NCI-H2171 treated with DMSO at 0.1 percent for 48 hours (cell line): ENCODE data around the gene KPNA3.
A peak's percentile ranks its signal among the peaks of the same experiment; 100 is the strongest.
"Not testable (repeated sequence)": the region's sequence is repeated elsewhere in the genome, so short reads cannot be mapped to it uniquely, and the experiment has no call there.

Experiments
- DNase-seq: peaks from one replicate; lab custom pipeline; 2025; lab: John Stamatoyannopoulos, UW

KPNA3 gene

DNA sequence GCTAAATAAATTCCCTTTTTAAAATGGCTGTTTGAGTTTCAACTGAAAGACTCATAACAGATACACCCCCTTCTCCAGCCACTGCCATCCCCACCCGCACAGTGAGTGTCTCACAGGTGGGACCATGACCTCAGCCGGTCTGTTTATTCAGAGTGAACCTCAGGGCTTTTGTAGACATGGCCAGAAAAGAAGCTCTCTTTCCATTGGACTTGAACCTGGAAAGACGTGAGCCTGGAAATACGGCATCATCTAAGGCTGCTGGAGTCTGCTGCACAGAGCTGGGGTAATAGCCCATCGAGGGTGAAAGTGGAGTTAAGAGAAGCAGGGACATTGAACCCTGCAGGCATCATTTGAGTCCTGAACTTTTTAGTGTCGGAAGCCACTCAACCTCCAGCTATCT, 15.2 kb upstream of the KPNA3 start:
- no peak for DNase-seq

- no peak for DNase-seq
These were observed 13.6 kb upstream of the KPNA3 start for GRCh38 chr13:49806126-49806536.

DNA sequence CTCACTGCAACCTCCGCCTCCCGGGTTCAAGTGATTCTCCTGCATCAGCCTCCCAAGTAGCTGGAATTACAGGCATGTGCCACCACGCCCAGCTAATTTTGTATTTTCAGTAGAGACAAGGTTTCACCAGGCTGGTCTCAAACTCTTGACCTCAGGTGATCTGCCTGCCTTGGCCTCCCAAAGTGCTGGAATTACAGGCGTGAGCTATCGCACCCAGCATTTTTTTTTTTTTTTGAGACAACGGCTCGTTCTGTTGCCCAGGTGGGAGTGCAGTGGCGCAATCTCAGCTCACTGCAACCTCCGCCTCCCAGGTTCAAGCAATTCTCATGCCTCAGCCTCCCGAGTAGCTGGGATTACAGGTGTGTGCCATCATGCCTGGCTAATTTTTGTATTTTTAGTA, 10.6 kb upstream of the KPNA3 start:
- DNase-seq = not testable (repeated sequence)

GRCh38 chr13:49802426-49802825, 9.9 kb upstream of the KPNA3 start:
- DNase-seq = no peak

DNA sequence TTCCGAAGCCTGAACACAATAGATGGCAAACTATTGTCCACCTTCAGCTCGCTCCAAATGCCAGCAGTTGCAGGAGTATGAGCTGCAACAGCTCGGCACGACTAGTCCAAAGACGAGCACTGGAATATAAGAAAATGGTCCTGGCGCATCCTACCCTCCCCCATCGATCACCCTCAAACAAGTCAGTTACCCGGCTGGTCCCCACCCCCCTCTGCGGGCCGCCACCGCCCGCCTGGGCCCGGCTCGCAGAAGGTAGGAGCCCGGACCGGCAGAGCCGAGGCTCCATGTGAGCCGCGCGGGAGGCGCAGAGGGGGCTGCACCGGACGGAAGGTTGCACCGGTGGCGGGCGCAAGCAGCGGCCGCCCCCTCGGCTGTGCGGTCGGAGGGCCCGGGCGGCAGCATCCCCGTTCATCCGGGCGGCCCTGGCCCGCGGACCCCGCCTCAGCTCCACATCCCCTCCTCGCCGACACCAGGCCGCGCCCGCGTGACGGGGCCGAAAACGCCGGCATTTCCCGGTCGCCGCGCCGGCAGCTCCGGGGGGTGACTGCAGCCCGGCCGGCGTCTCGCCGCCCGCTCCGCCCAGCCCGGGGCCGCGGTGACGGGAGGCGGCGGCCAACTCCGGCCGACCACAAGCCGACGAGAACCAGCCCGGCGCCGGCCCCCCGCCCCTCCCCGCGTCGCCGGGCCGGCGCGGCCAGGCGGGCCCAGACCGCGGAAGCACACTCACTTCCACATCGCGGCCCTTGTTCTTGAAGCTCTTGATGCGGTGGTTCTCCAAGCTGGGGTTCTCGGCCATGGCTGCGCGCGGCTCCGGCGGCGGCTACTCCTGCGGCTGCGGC, 552 bp downstream of the KPNA3 start:
- peak; percentile 53 for DNase-seq

- no peak for DNase-seq
These were observed 1.2 kb downstream of the KPNA3 start for GRCh38 chr13:49791315-49791710.

- no peak for DNase-seq
These were observed 2.5 kb downstream of the KPNA3 start for GRCh38 chr13:49789968-49790367.

- no peak for DNase-seq
These were observed 6.0 kb downstream of the KPNA3 start for GRCh38 chr13:49786401-49787008.

- DNase-seq = no peak
These were observed 7.5 kb downstream of the KPNA3 start for GRCh38 chr13:49784886-49785570.

- DNase-seq = no peak
These were observed 8.6 kb downstream of the KPNA3 start for GRCh38 chr13:49783865-49784264.

DNA sequence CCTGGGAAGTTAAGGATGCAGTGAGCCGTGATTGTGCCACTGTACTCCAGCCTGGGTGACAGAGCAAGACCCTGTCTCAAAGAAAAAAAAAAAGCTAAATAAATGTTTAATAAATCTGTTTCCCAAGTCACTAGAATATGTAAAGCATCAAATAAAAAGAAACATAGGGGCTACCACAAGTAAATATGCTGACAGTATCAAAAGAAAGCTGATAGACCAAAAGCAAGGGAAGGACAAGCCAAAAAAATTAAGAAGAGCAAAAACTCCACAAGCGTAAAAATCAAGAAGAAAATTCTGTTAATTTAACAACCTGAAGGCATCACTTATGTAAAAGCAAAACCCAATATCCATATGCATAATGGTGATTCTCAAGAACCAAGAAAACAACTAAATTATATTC, 9.7 kb downstream of the KPNA3 start:
- no peak for DNase-seq

DNA sequence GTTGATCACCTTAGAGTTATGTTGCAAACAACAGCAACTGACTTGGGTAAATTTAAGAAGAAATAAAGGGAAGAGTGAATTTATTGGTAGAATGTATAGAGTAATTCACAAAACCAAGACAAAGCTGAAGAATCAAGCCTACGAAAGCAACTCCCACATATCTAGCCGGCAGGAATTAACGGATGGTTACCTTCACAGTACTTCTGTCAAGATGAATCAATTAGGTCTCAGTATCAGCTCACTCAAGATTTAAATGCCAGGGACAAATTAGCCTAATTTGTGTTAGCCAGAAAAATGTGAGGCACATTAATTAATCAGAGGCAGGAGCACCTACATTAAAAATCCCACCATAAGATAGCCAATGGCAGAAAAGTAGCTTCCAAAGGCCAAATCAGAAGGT, 10.7 kb downstream of the KPNA3 start:
- no peak for DNase-seq

DNA sequence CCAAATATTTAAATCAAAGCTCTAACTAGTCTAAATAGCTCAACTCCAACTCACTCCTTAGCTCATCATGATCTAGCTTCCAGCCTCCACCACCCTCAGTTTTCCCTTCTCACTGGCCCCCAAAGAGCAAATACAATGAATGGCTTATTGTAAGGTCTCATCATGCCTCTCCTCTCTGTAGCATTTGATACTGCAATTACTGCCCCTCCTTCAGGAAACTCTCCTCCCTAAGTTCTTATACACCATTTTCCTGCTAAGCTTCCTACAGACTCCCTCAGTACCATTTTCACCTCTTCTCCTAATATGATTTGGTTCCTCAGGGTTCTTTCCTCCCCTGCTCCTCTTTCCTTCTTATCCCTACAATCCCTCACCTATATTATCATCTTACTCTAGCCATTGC, 12.8 kb downstream of the KPNA3 start:
- no peak for DNase-seq

GRCh38 chr13:49777746-49778614, 14.5 kb downstream of the KPNA3 start:
- DNase-seq = peak; percentile 28

DNA sequence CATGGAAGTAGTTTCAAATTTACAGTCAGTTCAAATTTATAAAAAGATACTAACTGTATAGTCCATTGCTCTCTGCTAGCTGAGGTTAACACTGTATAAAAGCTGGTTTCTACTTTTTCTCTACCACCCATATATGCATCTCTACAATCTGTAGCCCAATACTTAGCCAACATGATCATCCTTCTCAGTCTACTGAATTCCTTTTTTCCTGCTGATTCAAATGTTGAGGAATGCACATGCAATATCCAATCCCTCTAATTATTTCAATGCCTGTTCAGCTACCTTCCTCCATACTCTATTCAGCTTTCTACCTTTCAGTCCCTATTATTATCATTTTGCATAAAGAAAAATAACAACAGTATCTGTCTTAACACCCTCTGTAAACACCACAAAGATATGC, 15.6 kb downstream of the KPNA3 start:
- DNase-seq = no peak

- DNase-seq = no peak
These were observed 18.0 kb downstream of the KPNA3 start for GRCh38 chr13:49774376-49775005.

GRCh38 chr13:49772828-49773227, 19.7 kb downstream of the KPNA3 start:
- no peak for DNase-seq

GRCh38 chr13:49761811-49762210, 30.7 kb downstream of the KPNA3 start:
- not testable (repeated sequence) for DNase-seq

- DNase-seq = no peak
These were observed 31.9 kb downstream of the KPNA3 start for GRCh38 chr13:49760558-49760957.

DNA sequence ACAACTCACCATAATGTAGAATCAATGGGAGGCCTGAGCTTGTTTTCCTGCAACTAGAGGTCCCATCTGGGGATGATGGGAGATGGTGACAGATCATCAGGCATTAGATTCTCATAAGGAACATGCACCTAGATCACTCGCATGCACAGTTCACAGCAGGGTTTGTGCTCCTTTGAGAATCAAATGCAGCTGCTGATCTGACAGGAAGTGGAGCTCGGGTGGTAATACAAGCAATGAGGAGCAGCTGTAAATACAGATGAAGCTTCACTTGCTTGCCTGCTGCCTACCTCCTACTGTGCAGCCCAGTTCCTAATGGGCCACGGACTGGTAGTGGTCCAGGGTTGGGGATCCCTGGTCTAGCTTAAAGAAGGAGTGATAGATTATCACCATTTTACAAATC, 33.0 kb downstream of the KPNA3 start:
- DNase-seq = no peak

DNA sequence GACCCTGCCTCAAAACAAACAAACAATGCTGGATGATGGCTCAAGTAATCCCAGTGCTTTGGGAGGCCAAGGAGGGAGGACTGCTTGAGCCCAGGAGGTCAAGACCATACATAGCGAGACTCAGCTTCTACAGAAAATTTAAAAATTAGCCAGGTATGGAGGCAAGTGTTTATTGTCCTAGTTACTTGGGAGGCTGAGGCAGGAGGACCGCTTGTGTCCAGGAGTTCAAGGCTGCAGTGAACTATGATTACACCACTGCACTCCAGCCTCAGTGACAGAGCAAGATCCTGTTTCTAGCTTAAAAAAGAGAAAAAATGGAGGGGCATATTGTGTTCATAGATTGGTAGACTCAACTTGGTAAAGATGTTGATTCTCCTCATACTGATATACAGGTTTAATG, 36.2 kb downstream of the KPNA3 start:
- DNase-seq = no peak

DNA sequence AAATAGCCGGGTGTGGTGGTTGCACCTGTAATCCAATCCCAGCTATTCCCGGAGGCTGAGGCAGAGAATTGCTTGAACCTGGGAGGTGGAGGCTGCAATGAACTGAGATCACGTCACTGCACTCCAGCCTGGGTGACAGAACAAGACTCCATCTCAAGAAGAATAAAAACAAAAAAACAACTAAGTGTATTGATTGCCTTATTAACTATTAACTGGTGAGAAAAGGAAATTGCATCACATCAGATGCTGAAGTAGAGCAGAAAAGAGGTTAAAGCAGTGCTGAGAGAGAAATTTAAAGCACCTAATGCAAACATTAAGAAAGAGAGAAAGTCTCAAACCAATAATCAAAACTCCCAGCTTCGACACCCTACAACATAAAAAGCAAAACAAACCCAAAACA, 38.3 kb downstream of the KPNA3 start:
- no peak for DNase-seq
